ENCODE data around the gene ZC3H6.
"Not testable (repeated sequence)": the region's sequence is repeated elsewhere in the genome, so short reads cannot be mapped to it uniquely, and the experiment has no call there.

Gene ZC3H6

GRCh38 chr2:112277596-112278220 is 2.3 kb downstream of the ZC3H6 start:
- TF ChIP-seq, protein P1, sequence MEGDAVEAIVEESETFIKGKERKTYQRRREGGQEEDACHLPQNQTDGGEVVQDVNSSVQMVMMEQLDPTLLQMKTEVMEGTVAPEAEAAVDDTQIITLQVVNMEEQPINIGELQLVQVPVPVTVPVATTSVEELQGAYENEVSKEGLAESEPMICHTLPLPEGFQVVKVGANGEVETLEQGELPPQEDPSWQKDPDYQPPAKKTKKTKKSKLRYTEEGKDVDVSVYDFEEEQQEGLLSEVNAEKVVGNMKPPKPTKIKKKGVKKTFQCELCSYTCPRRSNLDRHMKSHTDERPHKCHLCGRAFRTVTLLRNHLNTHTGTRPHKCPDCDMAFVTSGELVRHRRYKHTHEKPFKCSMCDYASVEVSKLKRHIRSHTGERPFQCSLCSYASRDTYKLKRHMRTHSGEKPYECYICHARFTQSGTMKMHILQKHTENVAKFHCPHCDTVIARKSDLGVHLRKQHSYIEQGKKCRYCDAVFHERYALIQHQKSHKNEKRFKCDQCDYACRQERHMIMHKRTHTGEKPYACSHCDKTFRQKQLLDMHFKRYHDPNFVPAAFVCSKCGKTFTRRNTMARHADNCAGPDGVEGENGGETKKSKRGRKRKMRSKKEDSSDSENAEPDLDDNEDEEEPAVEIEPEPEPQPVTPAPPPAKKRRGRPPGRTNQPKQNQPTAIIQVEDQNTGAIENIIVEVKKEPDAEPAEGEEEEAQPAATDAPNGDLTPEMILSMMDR (IDR thresholded peaks at IDR 0.05; ENCODE audit: low read depth, low read length) = no peak

GRCh38 chr2:112282066-112282465 is 6.7 kb downstream of the ZC3H6 start:
- not testable (repeated sequence) for DNase-seq (ENCODE audit: extremely low read depth, low read depth)

More at GRCh38 chr2:112277596-112278220, 2.3 kb downstream of the ZC3H6 start:
- no peak for DNase-seq (ENCODE audit: extremely low read depth, low read depth)

GRCh38 chr2:112283535-112283934 is 8.1 kb downstream of the ZC3H6 start:
- DNase-seq (ENCODE audit: extremely low read depth, low read depth) = not testable (repeated sequence)

GRCh38 chr2:112290088-112290487 is 14.7 kb downstream of the ZC3H6 start:
- TF ChIP-seq, protein P1 (IDR thresholded peaks at IDR 0.05; ENCODE audit: low read depth, low read length) = no peak
- DNase-seq (ENCODE audit: extremely low read depth, low read depth) = no peak

DNA sequence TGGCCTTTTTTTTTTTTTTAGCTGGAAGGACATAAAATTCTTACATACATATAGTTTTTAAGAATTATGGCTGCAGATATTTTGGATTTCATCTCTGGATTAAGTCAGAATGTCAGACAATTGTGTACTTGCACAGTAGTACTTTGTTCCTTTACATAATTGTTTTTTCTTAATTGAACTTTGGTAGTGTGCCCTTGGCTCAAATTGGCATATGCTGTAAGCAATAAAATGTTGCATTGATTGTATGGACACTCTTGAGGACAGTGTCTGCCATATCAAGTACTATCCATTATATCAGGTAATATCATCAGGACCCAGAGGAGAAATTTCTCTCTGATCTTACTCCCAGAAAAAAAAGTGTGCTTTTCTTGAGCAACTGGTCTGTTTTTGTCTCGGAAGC is 15.3 kb downstream of the ZC3H6 start:
- TF ChIP-seq, protein P1 (IDR thresholded peaks at IDR 0.05; ENCODE audit: low read depth, low read length) = no peak
- no peak for DNase-seq (ENCODE audit: extremely low read depth, low read depth)

- TF ChIP-seq, protein P1 (IDR thresholded peaks at IDR 0.05; ENCODE audit: low read depth, low read length) = no peak
- no peak for DNase-seq (ENCODE audit: extremely low read depth, low read depth)
These were observed 18.4 kb downstream of the ZC3H6 start for GRCh38 chr2:112293636-112294401.

DNA sequence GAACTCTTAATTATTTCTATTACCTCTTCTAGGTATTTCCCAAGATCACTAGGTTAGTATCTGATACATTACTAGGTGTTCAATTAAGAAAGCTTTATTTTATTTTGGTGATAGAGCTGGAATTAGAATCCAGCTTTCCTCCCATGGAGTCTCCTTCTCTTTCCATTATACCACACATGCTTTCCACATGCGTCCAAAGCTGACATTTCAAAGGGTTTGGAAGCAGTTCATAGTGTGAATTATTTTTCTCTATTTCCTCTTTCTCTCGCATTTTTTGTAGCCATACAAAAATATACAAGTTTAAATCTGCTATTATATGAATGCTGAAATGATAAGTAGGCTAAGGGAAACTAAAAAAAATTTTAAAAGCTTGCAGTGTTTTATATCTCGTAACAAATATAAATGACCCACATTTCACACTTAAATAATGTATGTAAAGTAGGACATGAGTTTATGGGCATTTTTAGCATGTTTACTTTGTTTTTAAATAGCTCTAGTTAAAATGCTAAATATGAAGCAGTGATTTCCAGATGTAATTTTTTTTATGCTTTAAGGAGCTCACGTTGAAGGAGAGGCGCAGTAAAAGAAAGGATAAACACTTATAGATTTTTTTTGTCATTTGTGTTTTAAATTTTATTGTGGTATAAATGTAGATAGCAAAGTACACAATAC is 20.1 kb downstream of the ZC3H6 start:
- DNase-seq (ENCODE audit: extremely low read depth, low read depth) = no peak
- TF ChIP-seq, protein P1 (IDR thresholded peaks at IDR 0.05; ENCODE audit: low read depth, low read length) = no peak

- TF ChIP-seq, protein P1 (IDR thresholded peaks at IDR 0.05; ENCODE audit: low read depth, low read length) = no peak
- no peak for DNase-seq (ENCODE audit: extremely low read depth, low read depth)
These were observed 21.0 kb downstream of the ZC3H6 start for GRCh38 chr2:112296407-112296806.

Data from AG09319 (cell line).